Ovary (tissue), 3 donors: ENCODE measurements around the gene OSBP.

ENCODE experiments used
- CTCF ChIP-seq, 3 donors: fragments of 450-650 bp in 2 of 3; fragments of 200-600 bp in 1 of 3; IDR thresholded peaks; one replicate each; pipeline versions ENCODE4 v1.5.1 to v1.8.0; 2016 to 2022; ENCODE audit warnings: antibody characterized with exemption in 3 of 3, mild to moderate bottlenecking in 1 of 3
- EP300 ChIP-seq: sonication (generic); formaldehyde crosslinking; IDR thresholded peaks from one replicate; pipeline ENCODE4 v1.6.1; 2017; ENCODE audit warnings: antibody characterized with exemption
- donor health status: DM: no; HTN: no; CAD: no.

- no peak for TF ChIP-seq CTCF (IDR thresholded peaks at IDR 0.05)
- no peak for TF ChIP-seq EP300
Observed at GRCh38 chr11:59602432-59602831, 13.1 kb downstream of the OSBP start.
